ENCODE measurements around the gene TRMT44. TPM values are rescaled to one million over a fixed set of nuclear protein-coding genes. Genes with fewer than 3 reads are reported as not detected.

TRMT44 gene
- total RNA-seq, 1 experiment from 2014 or later, result 17.4 TPM

DNA sequence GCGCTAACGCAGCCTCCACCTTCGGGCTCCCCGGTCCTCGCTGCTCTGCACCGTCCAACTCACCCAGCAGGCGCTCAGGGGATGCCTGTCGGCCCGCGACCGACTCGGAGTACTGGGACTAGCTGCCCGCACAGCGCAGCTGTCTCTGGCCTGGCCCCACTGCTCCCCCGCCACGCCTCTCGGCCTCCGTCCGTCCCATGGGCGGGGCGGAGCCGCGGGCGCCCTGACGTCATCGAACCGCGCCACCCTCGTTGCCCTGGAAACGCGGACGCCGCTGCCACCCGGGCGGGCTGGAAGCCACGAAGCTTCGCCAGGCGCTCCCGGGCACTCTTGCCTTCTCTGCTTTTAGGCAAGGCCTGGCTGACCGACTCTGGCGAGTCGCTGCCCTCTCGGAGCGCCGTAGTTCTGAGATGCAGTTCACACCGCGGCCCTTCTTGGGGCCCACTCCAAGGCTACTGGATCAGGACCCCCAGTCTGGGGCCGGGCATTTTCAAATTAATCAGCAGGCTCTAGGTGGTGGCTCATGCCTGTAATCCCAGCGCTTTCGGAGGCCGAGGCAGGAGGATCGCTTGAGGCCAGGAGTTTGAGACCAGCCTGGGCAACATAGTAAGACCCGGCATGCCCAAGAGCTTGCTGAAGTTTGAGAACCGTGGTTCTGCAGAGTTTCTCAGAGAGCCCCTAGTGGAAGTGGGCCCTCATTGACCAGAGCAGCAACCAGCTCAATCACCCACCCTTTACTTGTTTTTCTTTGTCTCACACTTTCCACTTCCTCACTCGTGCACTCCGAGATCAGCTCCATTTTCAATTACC, 12.1 kb upstream of the TRMT44 start:
- no peaks in the 10 kb centered on the region for H3F3A ChIP-seq (ENCODE audit: insufficient read depth, low read depth)
- peak overlapping the region; percentile 69 for H3K4me3 ChIP-seq
- H3K79me2 ChIP-seq (ENCODE audit: low read depth), result no peaks in the 10 kb centered on the region
- H4K20me1 ChIP-seq (ENCODE audit: insufficient read depth), result no peaks in the 10 kb centered on the region
- intact Hi-C loops (cut with micrococcal nuclease; ENCODE audit: unreplicated experiment), result loop anchor here (5.0 kb wide), 1 partner anchor 109 kb away; no protein-coding TSS in a partner anchor
- ChIA-PET CTCF (interaction anchor here (1.1 kb wide), 1 partner anchor 8 kb away, joined by 3 read pairs; no protein-coding TSS in a partner anchor), POLR2A (ENCODE audit: unreplicated experiment) (interaction anchor here (0.6 to 0.7 kb wide), 2 partner anchors 17 to 427 kb away, joined by 3 to 5 read pairs; no protein-coding TSS in a partner anchor)
- no peak overlapping the region for H3K27ac ChIP-seq
- peaks cover 8% of the 10 kb centered on the region; the same call in 1 of the 2 replicates for H3K4me1 ChIP-seq (replicated peaks; ENCODE audit: insufficient read depth)
- DNase-seq, result peak; percentile 76 to 96
- TF ChIP-seq, protein P1, sequence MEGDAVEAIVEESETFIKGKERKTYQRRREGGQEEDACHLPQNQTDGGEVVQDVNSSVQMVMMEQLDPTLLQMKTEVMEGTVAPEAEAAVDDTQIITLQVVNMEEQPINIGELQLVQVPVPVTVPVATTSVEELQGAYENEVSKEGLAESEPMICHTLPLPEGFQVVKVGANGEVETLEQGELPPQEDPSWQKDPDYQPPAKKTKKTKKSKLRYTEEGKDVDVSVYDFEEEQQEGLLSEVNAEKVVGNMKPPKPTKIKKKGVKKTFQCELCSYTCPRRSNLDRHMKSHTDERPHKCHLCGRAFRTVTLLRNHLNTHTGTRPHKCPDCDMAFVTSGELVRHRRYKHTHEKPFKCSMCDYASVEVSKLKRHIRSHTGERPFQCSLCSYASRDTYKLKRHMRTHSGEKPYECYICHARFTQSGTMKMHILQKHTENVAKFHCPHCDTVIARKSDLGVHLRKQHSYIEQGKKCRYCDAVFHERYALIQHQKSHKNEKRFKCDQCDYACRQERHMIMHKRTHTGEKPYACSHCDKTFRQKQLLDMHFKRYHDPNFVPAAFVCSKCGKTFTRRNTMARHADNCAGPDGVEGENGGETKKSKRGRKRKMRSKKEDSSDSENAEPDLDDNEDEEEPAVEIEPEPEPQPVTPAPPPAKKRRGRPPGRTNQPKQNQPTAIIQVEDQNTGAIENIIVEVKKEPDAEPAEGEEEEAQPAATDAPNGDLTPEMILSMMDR (conservative IDR thresholded peaks at IDR 0.05), result peak; percentile 57
- TF ChIP-seq EZH2 (IDR thresholded peaks at IDR 0.05; ENCODE audit: low read depth), result no peak
- peak overlapping the region; percentile 86 for H2AFZ ChIP-seq
- no peaks in the 10 kb centered on the region for H3K9me3 ChIP-seq (ENCODE audit: insufficient read depth, low read depth)
- H3K36me3 ChIP-seq (ENCODE audit: low read depth), result no peaks in the 10 kb centered on the region
- BruUV-seq (replicated peaks), result no TSS peak
- peak overlapping the region; percentile 97 for H3K4me2 ChIP-seq
- no peaks in the 10 kb centered on the region for H3K9me2 ChIP-seq (ENCODE audit: insufficient read depth)
- no peaks in the 10 kb centered on the region for H3K27me3 ChIP-seq (ENCODE audit: insufficient read depth, low read depth)

DNA sequence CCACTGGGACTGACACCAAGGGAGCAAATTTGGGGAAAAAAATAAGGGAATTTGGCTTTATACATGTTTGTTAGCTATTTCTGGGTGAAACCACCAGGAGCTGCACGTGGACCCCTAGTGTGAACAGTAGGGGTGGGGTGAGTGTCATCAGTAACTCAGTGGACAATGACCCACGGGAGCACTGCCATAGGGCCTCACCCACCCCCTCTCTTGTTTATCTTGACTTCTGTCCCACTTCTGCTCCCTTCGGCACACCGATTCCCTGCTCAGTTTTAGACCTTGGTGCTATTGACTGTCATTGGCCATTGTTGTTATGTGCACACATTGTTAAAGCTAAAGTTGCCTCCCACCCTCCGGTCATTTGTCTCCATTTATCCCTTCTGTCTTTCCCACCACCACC, 9.0 kb upstream of the TRMT44 start:
- Histone ChIP-seq H3K9me3 (ENCODE audit: insufficient read depth, low read depth) (no peaks in the 10 kb centered on the region), H2AFZ (no peak overlapping the region), H3K9me2 (ENCODE audit: insufficient read depth) (no peaks in the 10 kb centered on the region), H3K4me1 (replicated peaks; ENCODE audit: insufficient read depth) (peaks cover 8% of the 10 kb centered on the region; the same call in 1 of the 2 replicates), H3K27me3 (ENCODE audit: insufficient read depth, low read depth) (no peaks in the 10 kb centered on the region), H4K20me1 (ENCODE audit: insufficient read depth) (no peaks in the 10 kb centered on the region), H3K27ac (no peak overlapping the region), H3K4me2 (no peak overlapping the region), H3K36me3 (ENCODE audit: low read depth) (no peaks in the 10 kb centered on the region), H3F3A (ENCODE audit: insufficient read depth, low read depth) (no peaks in the 10 kb centered on the region), H3K79me2 (ENCODE audit: low read depth) (no peaks in the 10 kb centered on the region), H3K4me3 (no peak overlapping the region)
- no peak for DNase-seq
- POLR2A ChIA-PET (ENCODE audit: unreplicated experiment), result no interaction called here
- CTCF ChIA-PET, result no interaction called here
- TF ChIP-seq, protein P1 (conservative IDR thresholded peaks at IDR 0.05), result no peak
- TF ChIP-seq EZH2 (IDR thresholded peaks at IDR 0.05; ENCODE audit: low read depth), result no peak
- BruUV-seq (replicated peaks), result no TSS peak
- intact Hi-C loops (cut with micrococcal nuclease; ENCODE audit: unreplicated experiment), result no loop called here

DNA sequence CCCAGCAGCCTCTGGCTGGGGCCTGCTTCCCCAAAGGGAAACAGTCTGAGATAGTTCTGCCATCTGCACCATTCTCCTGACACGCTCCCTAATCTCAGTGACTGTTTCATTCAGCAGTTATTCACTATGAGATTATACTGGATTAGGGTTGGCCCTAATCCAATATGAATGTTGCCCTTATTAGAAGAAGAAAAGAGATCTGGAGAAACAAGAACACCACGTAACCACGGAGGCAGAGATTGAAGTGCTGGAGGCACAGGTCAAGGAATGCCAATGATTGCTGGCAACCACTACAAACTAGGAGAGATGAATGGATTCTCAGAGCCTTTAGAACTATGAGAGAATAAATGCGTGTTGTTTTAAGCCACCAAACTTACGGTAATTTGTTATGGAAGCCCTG, 7.4 kb upstream of the TRMT44 start:
- no peak overlapping the region for H3K4me2 ChIP-seq
- CTCF ChIA-PET, result no interaction called here
- no peaks in the 10 kb centered on the region for H3K36me3 ChIP-seq (ENCODE audit: low read depth)
- H3K27me3 ChIP-seq (ENCODE audit: insufficient read depth, low read depth), result no peaks in the 10 kb centered on the region
- no peaks in the 10 kb centered on the region for H3K9me3 ChIP-seq (ENCODE audit: insufficient read depth, low read depth)
- no peaks in the 10 kb centered on the region for H3F3A ChIP-seq (ENCODE audit: insufficient read depth, low read depth)
- H3K4me1 ChIP-seq (replicated peaks; ENCODE audit: insufficient read depth), result no peaks in the 10 kb centered on the region
- no peaks in the 10 kb centered on the region for H3K79me2 ChIP-seq (ENCODE audit: low read depth)
- H3K9me2 ChIP-seq (ENCODE audit: insufficient read depth), result no peaks in the 10 kb centered on the region
- POLR2A ChIA-PET (ENCODE audit: unreplicated experiment), result no interaction called here
- no peak for DNase-seq
- intact Hi-C loops (cut with micrococcal nuclease; ENCODE audit: unreplicated experiment), result no loop called here
- no TSS peak for BruUV-seq (replicated peaks)
- H2AFZ ChIP-seq, result no peak overlapping the region
- H3K27ac ChIP-seq, result no peak overlapping the region
- H4K20me1 ChIP-seq (ENCODE audit: insufficient read depth), result no peaks in the 10 kb centered on the region
- TF ChIP-seq EZH2 (IDR thresholded peaks at IDR 0.05; ENCODE audit: low read depth), result no peak
- TF ChIP-seq, protein P1 (conservative IDR thresholded peaks at IDR 0.05), result no peak
- H3K4me3 ChIP-seq, result no peak overlapping the region

Measured in PC-9 (cell line).